Bronchial epithelial cell (primary cell): ENCODE measurements around the gene AMER2. TPM values are rescaled to one million over a fixed set of nuclear protein-coding genes. Genes with fewer than 3 reads are reported as not detected.

Experiments
- DNase-seq: peaks from one replicate; pipeline ENCODE4 v3.0.0-alpha.2; 2010; ENCODE audit warnings: low read depth
- FAIRE-seq: peaks from 2 replicates; lab custom pipeline; 2011; peaks lifted over from hg19 to GRCh38; lab: Jason Lieb, UNC
- H3K27me3 ChIP-seq: 2 replicates; pipeline ENCODE4 v1.5.1; 2011; ENCODE audit warnings: low read length; ENCODE audit not compliant: control insufficient read depth, insufficient read depth
- H3K36me3 ChIP-seq: 2 replicates; pipeline ENCODE4 v1.5.1; 2011; ENCODE audit warnings: low read length; ENCODE audit not compliant: control insufficient read depth, insufficient read depth
- H3K4me3 ChIP-seq: 2 replicates; pipeline ENCODE4 v1.5.1; 2011; ENCODE audit warnings: mild to moderate bottlenecking, low read depth, low read length, control low read depth
- CTCF ChIP-seq: IDR thresholded peaks from 2 replicates; pipeline ENCODE4 v1.5.1; 2011; ENCODE audit warnings: mild to moderate bottlenecking, moderate library complexity, low read length, control low read depth, inconsistent platforms; ENCODE audit not compliant: insufficient read depth, severe bottlenecking
- total RNA-seq: library from RNA; depleted of rRNA; stranded (reverse); fragments of >200 nt; gene quantifications from 2 replicates; pipeline ENCODE4 v1.2.1, GENCODE V29; 2014

AMER2 gene
- total RNA-seq, 1 donor from 2014 or later, result not detected

GRCh38 chr13:25137788-25138115 lies 34.3 kb downstream of the AMER2 start:
- Histone ChIP-seq H3K4me3 (no peak overlapping the region), H3K36me3 (no peaks in the 10 kb centered on the region), H3K27me3 (peaks cover 2% of the 10 kb centered on the region)
- no peak for TF ChIP-seq CTCF
- FAIRE-seq, result no peak
- DNase-seq, result no peak

DNA sequence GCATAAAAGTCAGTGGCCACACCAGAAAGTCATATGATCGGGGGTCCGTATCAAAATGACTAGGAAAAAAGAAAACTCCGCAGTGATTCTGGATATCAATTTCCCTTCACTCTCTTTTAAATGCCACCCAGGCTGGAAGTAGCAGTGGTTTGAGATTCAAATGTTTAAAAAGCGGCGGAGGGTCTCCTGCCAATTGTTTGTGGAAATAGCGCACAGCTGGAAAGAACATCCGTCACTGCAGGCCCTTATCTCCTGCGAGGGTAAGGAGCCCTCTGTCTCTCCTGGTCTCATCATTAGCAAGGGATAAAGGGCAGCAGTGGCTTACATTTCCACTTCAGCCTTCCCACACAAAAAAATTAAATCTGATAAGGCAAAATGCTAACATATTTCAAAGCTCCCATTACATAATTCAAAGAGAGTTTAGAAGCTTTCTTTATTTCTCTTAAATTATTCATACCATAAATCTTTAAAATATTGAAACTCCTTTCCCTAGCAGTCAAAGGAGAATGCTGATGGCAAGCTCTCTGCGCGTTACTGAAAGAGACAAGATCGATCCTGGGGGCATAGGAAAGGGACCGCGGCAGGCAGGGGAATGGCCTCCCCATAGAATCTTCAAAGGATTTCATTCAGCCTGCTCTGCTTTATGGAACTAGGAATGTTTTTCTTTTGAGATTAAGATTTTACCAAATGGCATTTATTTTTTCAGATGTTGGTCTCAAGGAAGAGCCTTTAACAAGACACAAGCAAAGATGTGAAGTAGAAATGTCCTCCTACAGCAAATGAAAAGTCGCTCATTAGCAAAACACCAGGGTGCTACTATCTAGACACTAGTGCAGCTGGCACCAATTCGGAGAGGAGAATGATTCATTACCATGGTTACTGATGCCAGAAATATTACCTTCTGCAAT lies 35.0 kb downstream of the AMER2 start:
- Histone ChIP-seq H3K27me3 (peaks cover 2% of the 10 kb centered on the region), H3K4me3 (no peak overlapping the region), H3K36me3 (no peaks in the 10 kb centered on the region)
- no peak for DNase-seq
- no peak for FAIRE-seq
- TF ChIP-seq CTCF, result no peak

GRCh38 chr13:25135896-25136295 lies 36.2 kb downstream of the AMER2 start:
- peaks cover 2% of the 10 kb centered on the region for H3K27me3 ChIP-seq
- no peak for FAIRE-seq
- H3K4me3 ChIP-seq, result no peak overlapping the region
- H3K36me3 ChIP-seq, result no peaks in the 10 kb centered on the region
- no peak for DNase-seq
- TF ChIP-seq CTCF, result no peak

- FAIRE-seq (no peak), DNase-seq (no peak)
- Histone ChIP-seq H3K4me3 (no peak overlapping the region), H3K36me3 (no peaks in the 10 kb centered on the region), H3K27me3 (peaks cover 2% of the 10 kb centered on the region)
- TF ChIP-seq CTCF, result no peak
Measured at GRCh38 chr13:25132751-25133390, 39.2 kb downstream of the AMER2 start.

DNA sequence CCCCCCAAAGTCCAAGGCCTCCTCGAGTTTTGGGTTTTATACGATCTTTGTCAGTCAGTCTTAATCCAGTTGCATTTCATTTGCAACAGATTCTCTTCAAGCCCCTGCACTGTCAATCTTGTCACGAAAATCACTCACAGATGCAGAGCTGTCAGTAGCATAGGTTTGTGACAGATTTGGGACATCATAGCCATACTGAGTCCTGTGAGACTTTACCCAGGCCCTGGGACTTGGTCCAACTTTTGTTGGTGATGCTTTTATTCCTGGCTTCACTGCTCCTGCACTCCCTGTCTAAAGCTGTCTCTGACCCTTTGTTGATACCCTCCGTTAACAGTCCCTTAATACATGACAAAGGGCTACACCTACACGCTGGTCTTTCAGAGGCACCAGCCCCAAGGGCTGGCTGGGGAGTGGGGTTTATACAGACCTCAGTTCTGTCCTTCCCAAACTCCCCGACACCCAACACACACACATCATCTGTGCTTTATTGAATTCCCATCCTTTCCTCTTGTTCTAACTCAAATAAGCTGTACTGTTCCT lies 40.1 kb downstream of the AMER2 start:
- DNase-seq (no peak), FAIRE-seq (no peak)
- Histone ChIP-seq H3K36me3 (no peaks in the 10 kb centered on the region), H3K4me3 (no peak overlapping the region), H3K27me3 (no peaks in the 10 kb centered on the region)
- TF ChIP-seq CTCF, result no peak
